K562 (cell line): ENCODE results near the gene POLR1A. TPM values are rescaled to one million over a fixed set of nuclear protein-coding genes. Genes with fewer than 3 reads are reported as not detected.

Source experiments
- BMI1 ChIP-seq: fragments of 150-350 bp; IDR thresholded peaks from 2 replicates; pipeline ENCODE4 v1.6.1; 2014; ENCODE audit warnings: low read length
- DMBX1 ChIP-seq: fragments of 250-450 bp; sonication (Bioruptor Pico); IDR thresholded peaks from 2 replicates; pipeline ENCODE4 v1.8.0; 2022; ENCODE audit warnings: inconsistent platforms, mild to moderate bottlenecking, moderate library complexity, borderline replicate concordance
- GABPA ChIP-seq: fragments of 200-800 bp; sonication (Bioruptor generic); conservative IDR thresholded peaks from 2 replicates; pipeline ENCODE4 v1.6.1; 2016; ENCODE audit warnings: low read depth, missing genetic modification characterization, missing compliant biosample characterization
- MCM5 ChIP-seq: fragments of 450-650 bp; IDR thresholded peaks from 2 replicates; pipeline ENCODE4 v1.6.1; 2016; ENCODE audit warnings: low read depth
- MEF2D ChIP-seq: conservative IDR thresholded peaks from 2 replicates; pipeline ENCODE4 v1.6.1; 2016; ENCODE audit warnings: low read depth, missing genetic modification characterization, missing compliant biosample characterization
- NCOR1 ChIP-seq: fragments of 450-650 bp; IDR thresholded peaks from 2 replicates; pipeline ENCODE4 v1.6.1; 2016; ENCODE audit warnings: mild to moderate bottlenecking, moderate library complexity
- POLR2G ChIP-seq: fragments of 200-400 bp; formaldehyde crosslinking; IDR thresholded peaks from 2 replicates; pipeline ENCODE4 v1.6.1; 2017; ENCODE audit warnings: low read depth, mild to moderate bottlenecking, antibody characterized with exemption, low read length, moderate library complexity
- SAFB ChIP-seq: fragments of 200-400 bp; formaldehyde crosslinking; IDR thresholded peaks from 2 replicates; pipeline ENCODE4 v1.6.1; 2017; ENCODE audit warnings: low read depth, low read length, borderline replicate concordance
- ZC3H11A ChIP-seq: IDR thresholded peaks from 2 replicates; pipeline ENCODE4 v1.6.1; 2012; ENCODE audit warnings: low read depth, low read length, improper control_type of control experiment
- ZNF24 ChIP-seq: fragments of 450-650 bp; IDR thresholded peaks from 2 replicates; pipeline ENCODE4 v1.6.1; 2016
- ZNF507 ChIP-seq: conservative IDR thresholded peaks from 2 replicates; pipeline ENCODE4 v1.6.1; 2017; ENCODE audit warnings: missing genetic modification characterization, missing compliant biosample characterization
- ZNF644 ChIP-seq: fragments of 200-800 bp; sonication (Bioruptor generic); IDR thresholded peaks from 2 replicates; pipeline ENCODE4 v1.6.1; 2016; ENCODE audit warnings: low read depth, missing genetic modification characterization, missing compliant biosample characterization
- ZNF668 ChIP-seq: fragments of 250-450 bp; sonication (Bioruptor Pico); IDR thresholded peaks from 2 replicates; pipeline ENCODE4 v1.8.0; 2022; ENCODE audit warnings: mild to moderate bottlenecking, inconsistent platforms
- ZNF778 ChIP-seq: fragments of 450-650 bp; formaldehyde crosslinking; IDR thresholded peaks from 2 replicates; pipeline ENCODE4 v1.4.0; 2020; ENCODE audit warnings: mild to moderate bottlenecking, moderate library complexity
- polyA plus RNA-seq, 8 experiments: library from polyadenylated mRNA; depleted of rRNA in 4 of 8; stranded (reverse) in 5 of 8; unstranded in 3 of 8; fragments of >200 nt; fragmentation: Nextera tagmentation in 2 of 8; fragmentation: Illumina TruSeq in 1 of 8; extraction: Ambion mirVana in 2 of 8; extraction: Trizol in 1 of 8; gene quantifications; 2 replicates each; pipeline versions ENCODE4 v1.2.1 to v1.2.3, GENCODE V29; 2011 to 2014; ENCODE audit warnings: inconsistent platforms in 1 of 8, missing spikeins in 1 of 8
- total RNA-seq, 7 experiments: library from RNA; depleted of rRNA in 6 of 7; stranded (reverse); fragments of >200 nt in 6 of 7; fragmentation: Illumina TruSeq in 2 of 7; extraction: Trizol in 2 of 7; gene quantifications; 2 replicates each; pipeline versions ENCODE4 v1.2.1 to v1.2.3, GENCODE V29; 2011 to 2021; ENCODE audit warnings: low replicate concordance in 1 of 7
- TF ChIP-seq, protein P1 (sequence below): fragments of 200-400 bp; formaldehyde crosslinking; IDR thresholded peaks from 2 replicates; pipeline ENCODE4 v1.6.1; 2017; ENCODE audit warnings: mild to moderate bottlenecking, low read depth, low read length, moderate library complexity
- TF ChIP-seq, protein P2 (sequence below), 2 experiments: fragments of 450-650 bp; IDR thresholded peaks; 2 replicates each; pipeline ENCODE4 v1.6.1; 2018; ENCODE audit warnings: mild to moderate bottlenecking in 2 of 2, low read depth in 1 of 2; ENCODE audit not compliant: partially characterized antibody in 2 of 2
- TF ChIP-seq, protein P3 (sequence below), 2 experiments: fragments of 450-650 bp; IDR thresholded peaks; 2 replicates each; pipeline ENCODE4 v1.6.1; 2016
- TF ChIP-seq, protein P4 (sequence below): sonication (generic); formaldehyde crosslinking; IDR thresholded peaks from 2 replicates; pipeline ENCODE4 v1.8.0; 2022; ENCODE audit warnings: mild to moderate bottlenecking, low read depth, missing genetic modification reagents
- TF ChIP-seq, protein P5 (sequence below): fragments of 250-450 bp; sonication (Bioruptor Pico); IDR thresholded peaks from 2 replicates; pipeline ENCODE4 v1.5.0; 2020; ENCODE audit warnings: mild to moderate bottlenecking, borderline replicate concordance

The POLR1A gene
- total and polyA plus RNA-seq, 9 of the 15 experiments (the other 6 are each of a cell fraction or from before 2014, with no cell fraction given), result 3.0 to 72.1 (median 21.8) TPM

DNA sequence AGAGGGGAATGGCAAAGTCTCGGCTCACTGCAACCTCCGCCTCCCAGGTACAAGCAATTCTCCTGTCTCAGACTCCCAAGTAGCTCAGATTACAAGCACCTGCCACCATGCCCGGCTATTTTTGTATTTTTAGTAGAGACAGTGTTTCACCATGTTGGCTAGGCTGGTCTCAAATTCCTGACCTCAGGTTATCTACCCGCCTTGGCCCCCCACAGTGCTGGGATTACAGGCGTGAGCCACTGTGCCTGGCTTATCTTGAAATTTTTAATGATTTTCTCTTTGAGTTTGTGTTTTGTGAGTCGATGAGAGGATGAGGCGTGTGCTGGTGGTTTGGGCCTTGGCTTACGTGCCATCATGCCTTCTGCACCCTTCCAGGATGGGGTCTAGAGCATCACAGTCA, 115.6 kb downstream of the POLR1A start (continued):
- TF ChIP-seq, protein P1, sequence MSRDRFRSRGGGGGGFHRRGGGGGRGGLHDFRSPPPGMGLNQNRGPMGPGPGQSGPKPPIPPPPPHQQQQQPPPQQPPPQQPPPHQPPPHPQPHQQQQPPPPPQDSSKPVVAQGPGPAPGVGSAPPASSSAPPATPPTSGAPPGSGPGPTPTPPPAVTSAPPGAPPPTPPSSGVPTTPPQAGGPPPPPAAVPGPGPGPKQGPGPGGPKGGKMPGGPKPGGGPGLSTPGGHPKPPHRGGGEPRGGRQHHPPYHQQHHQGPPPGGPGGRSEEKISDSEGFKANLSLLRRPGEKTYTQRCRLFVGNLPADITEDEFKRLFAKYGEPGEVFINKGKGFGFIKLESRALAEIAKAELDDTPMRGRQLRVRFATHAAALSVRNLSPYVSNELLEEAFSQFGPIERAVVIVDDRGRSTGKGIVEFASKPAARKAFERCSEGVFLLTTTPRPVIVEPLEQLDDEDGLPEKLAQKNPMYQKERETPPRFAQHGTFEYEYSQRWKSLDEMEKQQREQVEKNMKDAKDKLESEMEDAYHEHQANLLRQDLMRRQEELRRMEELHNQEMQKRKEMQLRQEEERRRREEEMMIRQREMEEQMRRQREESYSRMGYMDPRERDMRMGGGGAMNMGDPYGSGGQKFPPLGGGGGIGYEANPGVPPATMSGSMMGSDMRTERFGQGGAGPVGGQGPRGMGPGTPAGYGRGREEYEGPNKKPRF, result no peak
- TF ChIP-seq, protein P2, sequence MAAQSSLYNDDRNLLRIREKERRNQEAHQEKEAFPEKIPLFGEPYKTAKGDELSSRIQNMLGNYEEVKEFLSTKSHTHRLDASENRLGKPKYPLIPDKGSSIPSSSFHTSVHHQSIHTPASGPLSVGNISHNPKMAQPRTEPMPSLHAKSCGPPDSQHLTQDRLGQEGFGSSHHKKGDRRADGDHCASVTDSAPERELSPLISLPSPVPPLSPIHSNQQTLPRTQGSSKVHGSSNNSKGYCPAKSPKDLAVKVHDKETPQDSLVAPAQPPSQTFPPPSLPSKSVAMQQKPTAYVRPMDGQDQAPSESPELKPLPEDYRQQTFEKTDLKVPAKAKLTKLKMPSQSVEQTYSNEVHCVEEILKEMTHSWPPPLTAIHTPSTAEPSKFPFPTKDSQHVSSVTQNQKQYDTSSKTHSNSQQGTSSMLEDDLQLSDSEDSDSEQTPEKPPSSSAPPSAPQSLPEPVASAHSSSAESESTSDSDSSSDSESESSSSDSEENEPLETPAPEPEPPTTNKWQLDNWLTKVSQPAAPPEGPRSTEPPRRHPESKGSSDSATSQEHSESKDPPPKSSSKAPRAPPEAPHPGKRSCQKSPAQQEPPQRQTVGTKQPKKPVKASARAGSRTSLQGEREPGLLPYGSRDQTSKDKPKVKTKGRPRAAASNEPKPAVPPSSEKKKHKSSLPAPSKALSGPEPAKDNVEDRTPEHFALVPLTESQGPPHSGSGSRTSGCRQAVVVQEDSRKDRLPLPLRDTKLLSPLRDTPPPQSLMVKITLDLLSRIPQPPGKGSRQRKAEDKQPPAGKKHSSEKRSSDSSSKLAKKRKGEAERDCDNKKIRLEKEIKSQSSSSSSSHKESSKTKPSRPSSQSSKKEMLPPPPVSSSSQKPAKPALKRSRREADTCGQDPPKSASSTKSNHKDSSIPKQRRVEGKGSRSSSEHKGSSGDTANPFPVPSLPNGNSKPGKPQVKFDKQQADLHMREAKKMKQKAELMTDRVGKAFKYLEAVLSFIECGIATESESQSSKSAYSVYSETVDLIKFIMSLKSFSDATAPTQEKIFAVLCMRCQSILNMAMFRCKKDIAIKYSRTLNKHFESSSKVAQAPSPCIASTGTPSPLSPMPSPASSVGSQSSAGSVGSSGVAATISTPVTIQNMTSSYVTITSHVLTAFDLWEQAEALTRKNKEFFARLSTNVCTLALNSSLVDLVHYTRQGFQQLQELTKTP (IDR thresholded peaks at IDR 0.05; ENCODE audit: low read depth in 1 of 2, partially characterized antibody in 2 of 2), result no peak
- TF ChIP-seq ZNF778 (no peak), POLR2G (no peak), SAFB (no peak), ZNF24 (no peak), BMI1 (no peak), ZC3H11A (no peak), DMBX1 (CRISPR knock-in tag) (peak; percentile 30; the same call in 1 of the 2 replicates), ZNF507 (tag) (no peak), NCOR1 (peak; percentile 35; the same call in 1 of the 2 replicates), ZNF668 (CRISPR knock-in tag) (no peak), MEF2D (no peak), GABPA (tag) (no peak), ZNF644 (tag) (no peak), MCM5 (no peak)
- TF ChIP-seq, protein P3, sequence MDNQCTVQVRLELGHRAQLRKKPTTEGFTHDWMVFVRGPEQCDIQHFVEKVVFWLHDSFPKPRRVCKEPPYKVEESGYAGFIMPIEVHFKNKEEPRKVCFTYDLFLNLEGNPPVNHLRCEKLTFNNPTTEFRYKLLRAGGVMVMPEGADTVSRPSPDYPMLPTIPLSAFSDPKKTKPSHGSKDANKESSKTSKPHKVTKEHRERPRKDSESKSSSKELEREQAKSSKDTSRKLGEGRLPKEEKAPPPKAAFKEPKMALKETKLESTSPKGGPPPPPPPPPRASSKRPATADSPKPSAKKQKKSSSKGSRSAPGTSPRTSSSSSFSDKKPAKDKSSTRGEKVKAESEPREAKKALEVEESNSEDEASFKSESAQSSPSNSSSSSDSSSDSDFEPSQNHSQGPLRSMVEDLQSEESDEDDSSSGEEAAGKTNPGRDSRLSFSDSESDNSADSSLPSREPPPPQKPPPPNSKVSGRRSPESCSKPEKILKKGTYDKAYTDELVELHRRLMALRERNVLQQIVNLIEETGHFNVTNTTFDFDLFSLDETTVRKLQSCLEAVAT (IDR thresholded peaks at IDR 0.05), result no peak
- TF ChIP-seq, protein P4, sequence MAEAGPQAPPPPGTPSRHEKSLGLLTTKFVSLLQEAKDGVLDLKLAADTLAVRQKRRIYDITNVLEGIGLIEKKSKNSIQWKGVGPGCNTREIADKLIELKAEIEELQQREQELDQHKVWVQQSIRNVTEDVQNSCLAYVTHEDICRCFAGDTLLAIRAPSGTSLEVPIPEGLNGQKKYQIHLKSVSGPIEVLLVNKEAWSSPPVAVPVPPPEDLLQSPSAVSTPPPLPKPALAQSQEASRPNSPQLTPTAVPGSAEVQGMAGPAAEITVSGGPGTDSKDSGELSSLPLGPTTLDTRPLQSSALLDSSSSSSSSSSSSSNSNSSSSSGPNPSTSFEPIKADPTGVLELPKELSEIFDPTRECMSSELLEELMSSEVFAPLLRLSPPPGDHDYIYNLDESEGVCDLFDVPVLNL (CRISPR knock-in tag), result no peak
- TF ChIP-seq, protein P5, sequence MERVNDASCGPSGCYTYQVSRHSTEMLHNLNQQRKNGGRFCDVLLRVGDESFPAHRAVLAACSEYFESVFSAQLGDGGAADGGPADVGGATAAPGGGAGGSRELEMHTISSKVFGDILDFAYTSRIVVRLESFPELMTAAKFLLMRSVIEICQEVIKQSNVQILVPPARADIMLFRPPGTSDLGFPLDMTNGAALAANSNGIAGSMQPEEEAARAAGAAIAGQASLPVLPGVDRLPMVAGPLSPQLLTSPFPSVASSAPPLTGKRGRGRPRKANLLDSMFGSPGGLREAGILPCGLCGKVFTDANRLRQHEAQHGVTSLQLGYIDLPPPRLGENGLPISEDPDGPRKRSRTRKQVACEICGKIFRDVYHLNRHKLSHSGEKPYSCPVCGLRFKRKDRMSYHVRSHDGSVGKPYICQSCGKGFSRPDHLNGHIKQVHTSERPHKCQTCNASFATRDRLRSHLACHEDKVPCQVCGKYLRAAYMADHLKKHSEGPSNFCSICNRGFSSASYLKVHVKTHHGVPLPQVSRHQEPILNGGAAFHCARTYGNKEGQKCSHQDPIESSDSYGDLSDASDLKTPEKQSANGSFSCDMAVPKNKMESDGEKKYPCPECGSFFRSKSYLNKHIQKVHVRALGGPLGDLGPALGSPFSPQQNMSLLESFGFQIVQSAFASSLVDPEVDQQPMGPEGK (CRISPR knock-in tag), result no peak
